Choroid plexus epithelial cell (primary cell): Measurements from ENCODE around the gene GPSM3.

Source experiments
- DNase-seq: peaks from one replicate; pipeline ENCODE4 v3.0.0-alpha.2; 2010; ENCODE audit warnings: low read depth
- H3K4me3 ChIP-seq: 2 replicates; pipeline ENCODE4 v1.5.1; 2011; ENCODE audit warnings: low read depth, mild to moderate bottlenecking, control low read depth, low read length, moderate library complexity
- CTCF ChIP-seq: conservative IDR thresholded peaks from 2 replicates; pipeline ENCODE4 v1.5.1; 2011; ENCODE audit warnings: low read depth, mild to moderate bottlenecking, control low read depth, inconsistent platforms, low read length, moderate library complexity

Gene GPSM3

GRCh38 chr6:32223258-32224235, 31.1 kb upstream of the GPSM3 start, which contains the start of gene NOTCH4:
NOTCH4 (minus strand) TSS chr6:32224067; CDS start chr6:32223928, 139 bp downstream.
- no peak within 1 kb of the TSS for H3K4me3 ChIP-seq

GRCh38 chr6:32222333-32223230, 30.1 kb upstream of the GPSM3 start:
- H3K4me3 ChIP-seq, result no peak overlapping the region
- TF ChIP-seq CTCF, result no peak
- DNase-seq, result no peak

More at GRCh38 chr6:32223258-32224235, 31.1 kb upstream of the GPSM3 start, which contains the start of gene NOTCH4:
- TF ChIP-seq CTCF, result no peak
- no peak for DNase-seq

GRCh38 chr6:32220021-32220420, 27.6 kb upstream of the GPSM3 start:
- no peak for DNase-seq
- no peak overlapping the region for H3K4me3 ChIP-seq
- no peak for TF ChIP-seq CTCF

GRCh38 chr6:32218167-32218566, 25.7 kb upstream of the GPSM3 start:
- no peak for TF ChIP-seq CTCF
- DNase-seq, result no peak

GRCh38 chr6:32216998-32217397, 24.6 kb upstream of the GPSM3 start:
- no peak for TF ChIP-seq CTCF
- no peak overlapping the region for H3K4me3 ChIP-seq
- no peak for DNase-seq

More at GRCh38 chr6:32218167-32218566, 25.7 kb upstream of the GPSM3 start:
- H3K4me3 ChIP-seq, result no peak overlapping the region

- no peak overlapping the region for H3K4me3 ChIP-seq
- TF ChIP-seq CTCF, result no peak
- no peak for DNase-seq
These were observed 23.8 kb upstream of the GPSM3 start for GRCh38 chr6:32216285-32216684.
